OCI-LY1 (cell line): ENCODE results near the gene SLC7A7.

Experiments used
- H2AFZ ChIP-seq: fragments of 200-600 bp; sonication (generic), shearing (Covaris generic); 2 replicates; pipeline ENCODE4 v1.6.0; 2014; ENCODE audit warnings: antibody characterized with exemption, mild to moderate bottlenecking, low read length
- H3F3A ChIP-seq: fragments of 200-600 bp; sonication (generic), shearing (Covaris generic); 2 replicates; pipeline ENCODE4 v1.6.0; 2014; ENCODE audit warnings: mild to moderate bottlenecking, antibody characterized with exemption, low read length, moderate library complexity; ENCODE audit not compliant: insufficient read depth
- H3K27ac ChIP-seq: fragments of 200-600 bp; sonication (generic); 2 replicates; pipeline ENCODE4 v1.5.1; 2014; ENCODE audit warnings: low read length, mixed run types, mild to moderate bottlenecking, low read depth; ENCODE audit not compliant: poor library complexity, severe bottlenecking
- H3K27me3 ChIP-seq: fragments of 200-600 bp; sonication (generic); 2 replicates; pipeline ENCODE4 v1.6.0; 2014; ENCODE audit warnings: antibody characterized with exemption, mild to moderate bottlenecking, low read length, moderate library complexity; ENCODE audit not compliant: insufficient read depth
- H3K36me3 ChIP-seq: fragments of 200-600 bp; sonication (generic); 2 replicates; pipeline ENCODE4 v1.6.1; 2014; ENCODE audit warnings: mild to moderate bottlenecking, antibody characterized with exemption, low read length, moderate library complexity, mixed read lengths; ENCODE audit not compliant: insufficient read depth
- H3K4me1 ChIP-seq: fragments of 200-600 bp; sonication (generic); 2 replicates; pipeline ENCODE4 v1.5.1; 2014; ENCODE audit warnings: mild to moderate bottlenecking, low read length, moderate library complexity; ENCODE audit not compliant: insufficient read depth, severe bottlenecking
- H3K4me2 ChIP-seq: fragments of 200-600 bp; sonication (generic), shearing (Covaris generic); 2 replicates; pipeline ENCODE4 v1.6.1; 2014; ENCODE audit warnings: low read length
- H3K4me3 ChIP-seq: fragments of 200-600 bp; sonication (generic); 2 replicates; pipeline ENCODE4 v1.5.1; 2014; ENCODE audit warnings: low read length, low read depth, mild to moderate bottlenecking, mixed read lengths; ENCODE audit not compliant: poor library complexity, severe bottlenecking
- H3K79me2 ChIP-seq: fragments of 200-600 bp; shearing (Covaris generic); 2 replicates; pipeline ENCODE4 v1.6.1; 2016; ENCODE audit warnings: mixed run types, low read length, mixed read lengths; ENCODE audit not compliant: insufficient read depth
- H3K9ac ChIP-seq: fragments of 200-600 bp; sonication (generic), shearing (Covaris generic); 2 replicates; pipeline ENCODE4 v1.6.1; 2014; ENCODE audit warnings: mild to moderate bottlenecking, low read length, mixed read lengths
- H3K9me2 ChIP-seq: fragments of 200-600 bp; sonication (generic), shearing (Covaris generic); 2 replicates; pipeline ENCODE4 v1.6.1; 2014; ENCODE audit warnings: low read depth, mild to moderate bottlenecking, low read length, mixed read lengths
- H3K9me3 ChIP-seq: fragments of 200-600 bp; shearing (Covaris generic); 2 replicates; pipeline ENCODE4 v1.6.1; 2014; ENCODE audit warnings: low read length, mixed read lengths
- H4K20me1 ChIP-seq: fragments of 200-600 bp; sonication (generic), shearing (Covaris generic); 2 replicates; pipeline ENCODE4 v1.6.0; 2016; ENCODE audit warnings: mild to moderate bottlenecking, low read length; ENCODE audit not compliant: insufficient read depth
- CTCF ChIP-seq: fragments of 200-600 bp; sonication (generic), shearing (Covaris generic); IDR thresholded peaks from 2 replicates; pipeline ENCODE4 v1.5.1; 2017; ENCODE audit warnings: mild to moderate bottlenecking, antibody characterized with exemption, low read length, moderate library complexity, mixed read lengths
- EZH2 ChIP-seq: fragments of 200-600 bp; sonication (generic), shearing (Covaris generic); IDR thresholded peaks from 2 replicates; pipeline ENCODE4 v1.8.0; 2017; ENCODE audit warnings: borderline replicate concordance, mixed run types, mild to moderate bottlenecking, antibody characterized with exemption, low read length, moderate library complexity, mixed read lengths

Gene SLC7A7

DNA sequence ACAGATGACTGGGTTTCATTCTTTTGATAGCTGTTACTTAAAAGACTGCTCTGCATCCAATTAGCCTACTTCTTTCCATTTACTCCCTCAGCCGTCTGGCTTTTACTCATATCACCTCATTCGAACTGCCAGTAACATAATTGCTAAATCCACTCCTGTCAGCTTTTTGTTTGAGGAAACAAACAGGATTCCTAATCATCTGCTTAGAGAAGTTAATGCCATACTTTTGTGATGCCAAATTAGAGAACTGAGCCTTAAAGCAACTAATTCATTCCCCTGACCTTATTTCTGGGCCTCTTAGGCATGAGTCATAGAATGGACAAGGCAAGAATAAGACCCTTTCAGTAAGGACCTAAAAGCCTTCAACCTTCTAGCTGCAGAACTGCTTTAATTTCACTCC, 45.9 kb downstream of the SLC7A7 start:
- Histone ChIP-seq H2AFZ (no peak overlapping the region), H3K4me3 (no peak overlapping the region), H3K4me2 (no peak overlapping the region), H3K36me3 (peaks cover 64% of the 10 kb centered on the region), H3K9ac (no peak overlapping the region), H3K27me3 (no peaks in the 10 kb centered on the region), H3K79me2 (peaks cover 15% of the 10 kb centered on the region), H4K20me1 (no peaks in the 10 kb centered on the region), H3F3A (no peaks in the 10 kb centered on the region), H3K9me2 (no peaks in the 10 kb centered on the region), H3K27ac (no peak overlapping the region), H3K4me1 (peaks cover 33% of the 10 kb centered on the region), H3K9me3 (no peaks in the 10 kb centered on the region)
- TF ChIP-seq CTCF (no peak), EZH2 (no peak)

DNA sequence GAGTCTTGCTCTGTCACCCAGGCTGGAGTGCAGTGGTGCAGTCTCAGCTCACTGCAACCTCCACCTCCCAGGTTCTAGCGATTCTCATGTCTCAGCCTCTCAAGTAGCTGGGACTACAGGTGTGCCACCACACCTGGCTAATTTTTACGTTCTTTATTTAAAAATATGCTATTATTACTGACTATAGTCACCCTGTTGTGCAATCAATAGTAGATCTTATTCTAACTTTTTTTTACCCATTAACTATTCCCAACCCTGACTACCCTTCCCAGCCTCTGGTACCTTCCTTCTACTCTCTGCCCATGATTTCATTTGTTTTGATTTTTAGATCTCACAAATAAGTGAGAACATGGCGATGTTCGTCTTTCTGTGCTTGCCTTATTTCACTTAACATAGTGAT, 46.3 kb downstream of the SLC7A7 start:
- no peak overlapping the region for H2AFZ ChIP-seq
- TF ChIP-seq EZH2: no peak
- TF ChIP-seq CTCF: no peak
- H3K9ac ChIP-seq: no peak overlapping the region
- no peaks in the 10 kb centered on the region for H3K9me2 ChIP-seq
- peaks cover 36% of the 10 kb centered on the region for H3K4me1 ChIP-seq
- peaks cover 15% of the 10 kb centered on the region for H3K79me2 ChIP-seq
- no peak overlapping the region for H3K27ac ChIP-seq
- no peaks in the 10 kb centered on the region for H3K9me3 ChIP-seq
- H3K27me3 ChIP-seq: no peaks in the 10 kb centered on the region
- no peak overlapping the region for H3K4me2 ChIP-seq
- H3K36me3 ChIP-seq: peaks cover 59% of the 10 kb centered on the region
- no peak overlapping the region for H3K4me3 ChIP-seq
- no peaks in the 10 kb centered on the region for H3F3A ChIP-seq
- no peaks in the 10 kb centered on the region for H4K20me1 ChIP-seq

DNA sequence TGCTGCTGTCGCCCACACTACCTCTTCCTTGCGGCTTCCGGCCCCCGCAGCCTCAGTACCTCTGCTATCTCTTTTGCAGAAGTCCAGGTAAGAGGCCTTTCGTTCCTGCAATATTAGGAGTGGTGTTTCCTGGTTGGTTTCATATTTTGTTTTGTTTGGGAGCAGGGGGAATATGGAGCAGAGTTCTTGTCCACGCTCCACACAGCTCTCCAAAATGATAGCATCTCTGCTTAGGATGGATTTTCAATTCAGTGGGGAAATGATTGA, 48.0 kb downstream of the SLC7A7 start:
- Histone ChIP-seq H3K27me3 (no peaks in the 10 kb centered on the region), H3K9me3 (no peaks in the 10 kb centered on the region), H3K4me1 (peaks cover 36% of the 10 kb centered on the region), H3K9me2 (no peaks in the 10 kb centered on the region), H4K20me1 (no peaks in the 10 kb centered on the region), H3K4me2 (peak overlapping the region; percentile 74), H3K27ac (peak overlapping the region; percentile 68), H3K36me3 (peaks cover 43% of the 10 kb centered on the region), H3K9ac (peak overlapping the region; percentile 91), H3K4me3 (peak overlapping the region; percentile 91), H3F3A (no peaks in the 10 kb centered on the region), H2AFZ (no peak overlapping the region), H3K79me2 (peaks cover 15% of the 10 kb centered on the region)
- TF ChIP-seq EZH2: no peak
- no peak for TF ChIP-seq CTCF
